H1 (cell line): ENCODE data around the gene SLC3A2. TPM values are rescaled to one million over a fixed set of nuclear protein-coding genes. Genes with fewer than 3 reads are reported as not detected.

Experiments
- CTCF ChIA-PET: fragments of 300-600 bp; sonication (Branson Sonifier 250); formaldehyde crosslinking; loops from one replicate; lab custom pipeline; 2021; ENCODE audit not compliant: partially characterized antibody; lab: Charles Lee
- POLR2A ChIA-PET: fragments of 300-600 bp; sonication (Branson Sonifier 250); formaldehyde crosslinking; loops from one replicate; lab custom pipeline; 2021; ENCODE audit warnings: inconsistent platforms; ENCODE audit not compliant: partially characterized antibody; lab: Charles Lee
- DNase-seq, 2 experiments: peaks; one replicate each; pipeline versions ENCODE4 v3.0.0 to v3.0.0-alpha.2; 2010 to 2022; ENCODE audit warnings: low spot score in 2 of 2, low read depth in 1 of 2, mixed read lengths in 1 of 2
- FAIRE-seq: peaks from 2 replicates; lab custom pipeline; 2011; peaks lifted over from hg19 to GRCh38; lab: Jason Lieb, UNC
- H2AFZ ChIP-seq: 2 replicates; pipeline ENCODE4 v1.8.1; 2012; ENCODE audit warnings: low read length, inconsistent platforms
- H2AK5ac ChIP-seq: 2 replicates; pipeline ENCODE4 v1.6.1; 2013; ENCODE audit warnings: low read depth, low read length
- H2BK120ac ChIP-seq: replicated peaks from 2 replicates; pipeline ENCODE3; 2013; ENCODE audit warnings: low read depth, low read length, inconsistent platforms
- H2BK12ac ChIP-seq: 2 replicates; pipeline ENCODE4 v1.6.1; 2013; ENCODE audit warnings: low read depth, low read length
- H2BK15ac ChIP-seq: 2 replicates; pipeline ENCODE4 v1.6.1; 2013; ENCODE audit warnings: low read length
- H2BK20ac ChIP-seq: 2 replicates; pipeline ENCODE4 v1.6.1; 2013; ENCODE audit warnings: low read length
- H2BK5ac ChIP-seq: 2 replicates; pipeline ENCODE4 v1.6.1; 2013; ENCODE audit warnings: low read depth, low read length
- H3K14ac ChIP-seq: 2 replicates; pipeline ENCODE4 v1.6.1; 2013; ENCODE audit warnings: inconsistent platforms; ENCODE audit not compliant: insufficient read length
- H3K18ac ChIP-seq: 2 replicates; pipeline ENCODE4 v1.6.1; 2013; ENCODE audit warnings: low read length; ENCODE audit errors: extremely low read depth
- H3K23ac ChIP-seq: 2 replicates; pipeline ENCODE4 v1.6.1; 2013; ENCODE audit warnings: inconsistent platforms; ENCODE audit not compliant: insufficient read length
- H3K23me2 ChIP-seq: 2 replicates; pipeline ENCODE4 v1.6.1; 2013; ENCODE audit warnings: low read depth, low read length
- H3K27ac ChIP-seq: 2 replicates; pipeline ENCODE4 v1.6.1; 2011; ENCODE audit warnings: low read depth, low read length, inconsistent platforms
- H3K27me3 ChIP-seq, 4 experiments: replicated peaks in 1 of 4; 1 replicate in 1 of 4; 2 replicates in 3 of 4; pipeline versions ENCODE4 v1.6.1 to v1.8.1; 2011 to 2013; ENCODE audit warnings: low read length in 3 of 4, mild to moderate bottlenecking in 3 of 4, inconsistent platforms in 2 of 4, mixed read lengths in 2 of 4, moderate library complexity in 1 of 4; ENCODE audit not compliant: control insufficient read depth in 3 of 4, insufficient read depth in 3 of 4; ENCODE audit errors: extremely low read depth in 1 of 4
- H3K36me3 ChIP-seq, 4 experiments: 2 replicates each; pipeline versions ENCODE4 v1.6.1 to v1.8.1; 2011 to 2013; ENCODE audit warnings: mild to moderate bottlenecking in 4 of 4, low read length in 3 of 4, moderate library complexity in 2 of 4, control low read depth in 1 of 4, inconsistent platforms in 1 of 4; ENCODE audit not compliant: insufficient read depth in 4 of 4, control insufficient read depth in 2 of 4
- H3K4ac ChIP-seq: replicated peaks from 2 replicates; pipeline ENCODE3; 2013; ENCODE audit warnings: low read length, low read depth, mixed read lengths, inconsistent platforms; ENCODE audit not compliant: insufficient read length
- H3K4me1 ChIP-seq, 4 experiments: replicated peaks in 1 of 4; 1 replicate in 1 of 4; 2 replicates in 3 of 4; pipeline versions ENCODE4 v1.6.1 to v1.8.1; 2011 to 2013; ENCODE audit warnings: low read length in 3 of 4, inconsistent platforms in 2 of 4, mixed read lengths in 1 of 4; ENCODE audit not compliant: insufficient read depth in 4 of 4, control insufficient read depth in 3 of 4
- H3K4me2 ChIP-seq, 2 experiments: 2 replicates each; pipeline versions ENCODE4 v1.6.1 to v1.8.1; 2011 to 2013; ENCODE audit warnings: low read depth in 2 of 2, low read length in 2 of 2, control low read depth in 1 of 2, inconsistent platforms in 1 of 2, mild to moderate bottlenecking in 1 of 2; ENCODE audit not compliant: insufficient read depth in 1 of 2
- H3K4me3 ChIP-seq, 4 experiments: fragments of 200-600, 300-600 bp in 1 of 4; sonication (generic), shearing (Covaris generic), sonication (Bioruptor Twin) in 1 of 4; 2 replicates each; pipeline versions ENCODE4 v1.5.1 to v1.8.1; 2011 to 2016; ENCODE audit warnings: low read length in 4 of 4, low read depth in 3 of 4, control low read depth in 2 of 4, inconsistent platforms in 2 of 4, mild to moderate bottlenecking in 2 of 4, mixed read lengths in 1 of 4, moderate library complexity in 1 of 4; ENCODE audit not compliant: insufficient read depth in 2 of 4; ENCODE audit errors: extremely low read depth in 1 of 4
- H3K56ac ChIP-seq: replicated peaks from 2 replicates; pipeline ENCODE3; 2013; ENCODE audit warnings: low read depth, mild to moderate bottlenecking, mixed read lengths, low read length, inconsistent platforms; ENCODE audit not compliant: insufficient read length
- H3K79me1 ChIP-seq: 2 replicates; pipeline ENCODE4 v1.6.1; 2013; ENCODE audit warnings: low read depth, low read length, control low read depth
- H3K79me2 ChIP-seq, 2 experiments: 2 replicates each; pipeline versions ENCODE4 v1.6.1 to v1.8.1; 2012 to 2013; ENCODE audit warnings: low read length in 2 of 2, mild to moderate bottlenecking in 2 of 2, inconsistent platforms in 1 of 2; ENCODE audit not compliant: insufficient read depth in 2 of 2, control insufficient read depth in 1 of 2
- H3K9ac ChIP-seq, 4 experiments: replicated peaks in 1 of 4; 1 replicate in 1 of 4; 2 replicates in 3 of 4; pipeline versions ENCODE4 v1.6.1 to v1.8.1; 2011 to 2013; ENCODE audit warnings: low read depth in 3 of 4, low read length in 3 of 4, control low read depth in 2 of 4, mild to moderate bottlenecking in 2 of 4, moderate library complexity in 2 of 4, inconsistent platforms in 1 of 4; ENCODE audit errors: extremely low read depth in 1 of 4
- H3K9me3 ChIP-seq, 2 experiments: 2 replicates each; pipeline versions ENCODE4 v1.6.1 to v1.8.1; 2012 to 2013; ENCODE audit warnings: mild to moderate bottlenecking in 2 of 2, moderate library complexity in 2 of 2, control low read depth in 1 of 2, inconsistent platforms in 1 of 2, low read depth in 1 of 2, low read length in 1 of 2, mixed read lengths in 1 of 2; ENCODE audit not compliant: insufficient read depth in 2 of 2
- H4K20me1 ChIP-seq, 2 experiments: replicated peaks in 1 of 2; 2 replicates each; pipeline versions ENCODE3 to v1.8.1; 2011 to 2013; ENCODE audit warnings: inconsistent platforms in 2 of 2, low read length in 2 of 2, mild to moderate bottlenecking in 1 of 2; ENCODE audit not compliant: insufficient read depth in 2 of 2, control insufficient read depth in 1 of 2
- H4K5ac ChIP-seq: 2 replicates; pipeline ENCODE4 v1.6.1; 2013; ENCODE audit warnings: low read length, low read depth, mixed read lengths, inconsistent platforms; ENCODE audit not compliant: insufficient read length
- H4K8ac ChIP-seq: 2 replicates; pipeline ENCODE4 v1.8.0; 2013; ENCODE audit warnings: mild to moderate bottlenecking, moderate library complexity, low read length, inconsistent platforms; ENCODE audit not compliant: insufficient read depth; ENCODE audit errors: extremely low read depth
- H4K91ac ChIP-seq: replicated peaks from 2 replicates; pipeline ENCODE3; 2013; ENCODE audit warnings: low read length, mixed read lengths, inconsistent platforms; ENCODE audit not compliant: insufficient read length
- BRCA1 ChIP-seq: IDR thresholded peaks from 2 replicates; pipeline ENCODE4 v1.6.1; 2012; ENCODE audit warnings: low read depth, low read length, improper control_type of control experiment
- EZH2 ChIP-seq: fragments of 200-600 bp; sonication (generic); IDR thresholded peaks from 2 replicates; pipeline ENCODE4 v1.7.1; 2012; ENCODE audit warnings: low read depth, mild to moderate bottlenecking, moderate library complexity, low read length, inconsistent platforms; ENCODE audit not compliant: severe bottlenecking
- NRF1 ChIP-seq: IDR thresholded peaks from 2 replicates; pipeline ENCODE4 v1.6.1; 2011; ENCODE audit warnings: mild to moderate bottlenecking, low read depth, low read length, improper control_type of control experiment
- SIN3A ChIP-seq, 2 experiments: IDR thresholded peaks in 1 of 2; conservative IDR thresholded peaks in 1 of 2; 2 replicates each; pipeline ENCODE4 v1.6.1; 2011 to 2012; ENCODE audit warnings: low read length in 2 of 2, improper control_type of control experiment in 1 of 2, low read depth in 1 of 2, mild to moderate bottlenecking in 1 of 2
- TEAD4 ChIP-seq: IDR thresholded peaks from 2 replicates; pipeline ENCODE4 v1.6.1; 2012; ENCODE audit warnings: low read depth, low read length, inconsistent platforms, mixed read lengths
- WGBS, 2 experiments: shearing (Covaris generic) in 1 of 2; methylation state at CpG; one replicate each; pipeline versions ENCODE4 v1.1.6 to v1.1.7; 2013 to 2015; ENCODE audit warnings: low lambda C conversion rate in 2 of 2, mixed read lengths in 2 of 2, inconsistent platforms in 1 of 2, low coverage in 1 of 2, missing lambda C conversion rate in 1 of 2; ENCODE audit not compliant: insufficient replicate concordance in 2 of 2, insufficient coverage in 1 of 2, insufficient read length in 1 of 2; ENCODE audit errors: extremely low coverage in 1 of 2, missing lambda C conversion rate in 1 of 2; 5-methylcytosine and 5-hydroxymethylcytosine counted together
- polyA plus RNA-seq, 7 experiments: library from polyadenylated mRNA; depleted of rRNA in 3 of 7; stranded (reverse) in 5 of 7; unstranded in 2 of 7; fragments of >200 nt in 5 of 7; fragments of 200-250 nt in 2 of 7; gene quantifications; 1 replicate in 5 of 7; 2 replicates in 1 of 7; 4 replicates in 1 of 7; pipeline versions ENCODE4 v1.2.1 to v1.2.3, GENCODE V29; 2011 to 2013; ENCODE audit warnings: missing spikeins in 2 of 7, mixed read lengths in 2 of 7
- total RNA-seq: library from RNA; stranded (reverse); fragmentation: NEBNext Ultra II Directional; extraction: Animal tissue kit (Norgen Biotek cat#: 25700); gene quantifications from 2 replicates; pipeline ENCODE4 v1.2.1, GENCODE V29; 2021
- TF ChIP-seq, protein P1 (sequence below), 3 experiments: IDR thresholded peaks; 1 replicate in 2 of 3; 2 replicates in 1 of 3; pipeline versions ENCODE4 v1.5.1 to v1.6.1; 2011; ENCODE audit warnings: low read length in 3 of 3, mild to moderate bottlenecking in 3 of 3, inconsistent platforms in 2 of 3, low read depth in 1 of 3, moderate library complexity in 1 of 3; ENCODE audit not compliant: insufficient read depth in 1 of 3; ENCODE audit errors: control extremely low read depth in 1 of 3
- TF ChIP-seq, protein P2 (sequence below): IDR thresholded peaks from 2 replicates; pipeline ENCODE4 v1.6.1; 2012; ENCODE audit warnings: inconsistent platforms

Gene SLC3A2
- total and polyA plus RNA-seq, 2 of the 8 experiments (the other 6 are each of a cell fraction or from before 2014, with no cell fraction given) = 410 to 435 TPM

DNA sequence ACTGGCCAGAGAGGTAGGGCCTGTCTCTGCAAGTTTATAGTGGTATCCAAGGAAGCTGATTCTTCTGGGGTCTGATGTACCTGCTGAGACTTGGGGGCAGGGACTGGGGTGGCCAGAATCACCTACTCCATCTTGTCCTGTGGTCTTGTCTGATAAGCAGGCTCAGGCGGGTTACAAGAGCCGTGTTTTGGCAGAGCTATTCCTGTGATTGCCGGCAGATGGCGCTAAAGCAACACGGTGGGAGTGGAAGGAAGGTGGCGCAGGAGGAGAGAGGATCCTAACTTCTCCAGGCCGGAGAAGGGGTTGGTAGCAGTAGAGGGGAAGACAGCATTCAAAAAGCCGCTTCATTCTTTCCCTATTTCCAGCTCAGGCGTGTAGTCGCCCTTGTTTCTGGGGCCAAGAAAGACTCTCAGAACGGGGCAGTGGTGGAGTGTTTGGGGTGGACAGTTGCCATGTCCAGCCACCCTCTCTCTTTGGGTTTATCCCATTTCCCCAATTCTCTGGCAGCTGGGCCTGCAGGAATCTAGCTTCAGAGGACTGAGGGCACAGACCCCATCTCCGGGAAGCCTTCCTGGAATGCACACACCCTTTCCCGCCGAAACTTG is 25.3 kb downstream of the SLC3A2 start:
- H3K4ac ChIP-seq = no peak overlapping the region
- FAIRE-seq = peak; percentile 86
- peaks cover 9 to 25% (median 16%) of the 10 kb centered on the region in 4 experiments for H3K4me1 ChIP-seq
- ChIA-PET CTCF (interaction anchor here (0.6 to 12.1 kb wide), 51 partner anchors 8 to 1038 kb away, joined by 3 to 435 read pairs (median 5); partner anchors contain the start of genes CHRM1, SLC22A8 and SLC3A2), POLR2A (interaction anchor here (1.0 to 57.8 kb wide), 11 partner anchors 8 to 124 kb away, joined by 3 to 2104 read pairs (median 5); partner anchors contain the start of genes CHRM1, SLC3A2, TEX54 and WDR74)
- H2AFZ ChIP-seq = peak overlapping the region; percentile 82
- H3K36me3 ChIP-seq = no peaks in the 10 kb centered on the region
- no peaks in the 10 kb centered on the region for H4K20me1 ChIP-seq
- no peaks in the 10 kb centered on the region for H3K79me1 ChIP-seq
- no peak overlapping the region for H3K23ac ChIP-seq
- H4K8ac ChIP-seq = no peak overlapping the region
- H3K9me3 ChIP-seq = no peaks in the 10 kb centered on the region
- no peak overlapping the region for H4K5ac ChIP-seq
- no peak overlapping the region for H3K4me3 ChIP-seq
- no peak overlapping the region for H3K14ac ChIP-seq
- no peak overlapping the region for H2BK15ac ChIP-seq
- no peak overlapping the region for H2AK5ac ChIP-seq
- WGBS, 2 experiments = 23% methylated on average over 14 of the region's 14 CpGs; no CpG with 5 or more reads in 1 of the 2 experiments
- H2BK120ac ChIP-seq = no peak overlapping the region
- no peak overlapping the region for H3K27ac ChIP-seq
- H3K4me2 ChIP-seq = no peak overlapping the region
- peak; percentile 71 to 96 for DNase-seq
- H2BK5ac ChIP-seq = no peak overlapping the region
- peaks cover 3% of the 10 kb centered on the region; the same call in 1 of the 2 replicates for H3K23me2 ChIP-seq
- no peak overlapping the region for H2BK12ac ChIP-seq
- peaks cover 0 to 3% (median 1%) of the 10 kb centered on the region in 4 experiments; a peak in 2 of 7 replicates for H3K27me3 ChIP-seq
- no peak overlapping the region for H2BK20ac ChIP-seq
- H3K79me2 ChIP-seq = no peaks in the 10 kb centered on the region
- H4K91ac ChIP-seq = no peak overlapping the region
- no peak overlapping the region for H3K56ac ChIP-seq
- H3K9ac ChIP-seq = no peak overlapping the region
- no peak overlapping the region for H3K18ac ChIP-seq
- 0 out of 4 replicates have a peak, but pooled peaks of 1 of the 2 experiments have one; percentile 27 for TF ChIP-seq SIN3A (conservative IDR thresholded peaks at IDR 0.05 in 1 of 2, IDR thresholded peaks at IDR 0.05 in 1 of 2; ENCODE audit: low read depth in 1 of 2, low read length in 2 of 2)
- 0 out of 2 replicates have a peak, but pooled peaks have one; percentile 7 for TF ChIP-seq TEAD4
- TF ChIP-seq, protein P1, sequence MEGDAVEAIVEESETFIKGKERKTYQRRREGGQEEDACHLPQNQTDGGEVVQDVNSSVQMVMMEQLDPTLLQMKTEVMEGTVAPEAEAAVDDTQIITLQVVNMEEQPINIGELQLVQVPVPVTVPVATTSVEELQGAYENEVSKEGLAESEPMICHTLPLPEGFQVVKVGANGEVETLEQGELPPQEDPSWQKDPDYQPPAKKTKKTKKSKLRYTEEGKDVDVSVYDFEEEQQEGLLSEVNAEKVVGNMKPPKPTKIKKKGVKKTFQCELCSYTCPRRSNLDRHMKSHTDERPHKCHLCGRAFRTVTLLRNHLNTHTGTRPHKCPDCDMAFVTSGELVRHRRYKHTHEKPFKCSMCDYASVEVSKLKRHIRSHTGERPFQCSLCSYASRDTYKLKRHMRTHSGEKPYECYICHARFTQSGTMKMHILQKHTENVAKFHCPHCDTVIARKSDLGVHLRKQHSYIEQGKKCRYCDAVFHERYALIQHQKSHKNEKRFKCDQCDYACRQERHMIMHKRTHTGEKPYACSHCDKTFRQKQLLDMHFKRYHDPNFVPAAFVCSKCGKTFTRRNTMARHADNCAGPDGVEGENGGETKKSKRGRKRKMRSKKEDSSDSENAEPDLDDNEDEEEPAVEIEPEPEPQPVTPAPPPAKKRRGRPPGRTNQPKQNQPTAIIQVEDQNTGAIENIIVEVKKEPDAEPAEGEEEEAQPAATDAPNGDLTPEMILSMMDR (IDR thresholded peaks at IDR 0.05; ENCODE audit: control extremely low read depth in 1 of 3, insufficient read depth in 1 of 3, low read depth in 1 of 3, low read length in 3 of 3) = peak; percentile 99 to 100 (median 99)
- no peak for TF ChIP-seq BRCA1
- no peak for TF ChIP-seq NRF1
- TF ChIP-seq, protein P2, sequence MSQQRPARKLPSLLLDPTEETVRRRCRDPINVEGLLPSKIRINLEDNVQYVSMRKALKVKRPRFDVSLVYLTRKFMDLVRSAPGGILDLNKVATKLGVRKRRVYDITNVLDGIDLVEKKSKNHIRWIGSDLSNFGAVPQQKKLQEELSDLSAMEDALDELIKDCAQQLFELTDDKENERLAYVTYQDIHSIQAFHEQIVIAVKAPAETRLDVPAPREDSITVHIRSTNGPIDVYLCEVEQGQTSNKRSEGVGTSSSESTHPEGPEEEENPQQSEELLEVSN = peak; percentile 87; the same call in 1 of the 2 replicates
- no peak for TF ChIP-seq EZH2
